Astrocyte (in vitro differentiated cells and primary cell): Measurements from ENCODE around the gene CABCOCO1. TPM values are rescaled to one million over a fixed set of nuclear protein-coding genes. Genes with fewer than 3 reads are reported as not detected.

Source experiments
- DNase-seq: peaks from one replicate; pipeline ENCODE4 v3.0.0-alpha.2; 2010; ENCODE audit warnings: low read depth
- FAIRE-seq: peaks from 2 replicates; lab custom pipeline; 2011; peaks lifted over from hg19 to GRCh38; lab: Jason Lieb, UNC
- H2AFZ ChIP-seq: 2 replicates; pipeline ENCODE4 v1.6.0; 2012; ENCODE audit warnings: low read depth, low read length, inconsistent platforms
- H3K27ac ChIP-seq: 2 replicates; pipeline ENCODE4 v1.5.1; 2011; ENCODE audit warnings: low read depth, low read length, inconsistent platforms
- H3K27me3 ChIP-seq: 2 replicates; pipeline ENCODE4 v1.6.0; 2011; ENCODE audit warnings: low read length, inconsistent platforms; ENCODE audit not compliant: insufficient read depth
- H3K36me3 ChIP-seq: 2 replicates; pipeline ENCODE4 v1.5.1; 2011; ENCODE audit warnings: low read length, inconsistent platforms; ENCODE audit not compliant: insufficient read depth
- H3K4me1 ChIP-seq: 2 replicates; pipeline ENCODE4 v1.5.1; 2011; ENCODE audit warnings: low read length, inconsistent platforms; ENCODE audit not compliant: insufficient read depth
- H3K4me2 ChIP-seq: 2 replicates; pipeline ENCODE4 v1.6.0; 2012; ENCODE audit warnings: low read length, inconsistent platforms
- H3K4me3 ChIP-seq: 2 replicates; pipeline ENCODE4 v1.5.1; 2011; ENCODE audit warnings: low read depth, mild to moderate bottlenecking, low read length, inconsistent platforms; ENCODE audit not compliant: insufficient read depth
- H3K79me2 ChIP-seq: 2 replicates; pipeline ENCODE4 v1.6.0; 2012; ENCODE audit warnings: mild to moderate bottlenecking, low read length, inconsistent platforms; ENCODE audit not compliant: insufficient read depth
- H3K9ac ChIP-seq: 2 replicates; pipeline ENCODE4 v1.6.0; 2012; ENCODE audit warnings: mild to moderate bottlenecking, low read length, inconsistent platforms
- H3K9me3 ChIP-seq: 2 replicates; pipeline ENCODE4 v1.5.1; 2012; ENCODE audit warnings: low read depth, mild to moderate bottlenecking, low read length, inconsistent platforms; ENCODE audit not compliant: insufficient read depth
- H4K20me1 ChIP-seq: 2 replicates; pipeline ENCODE4 v1.6.0; 2012; ENCODE audit warnings: low read length, inconsistent platforms; ENCODE audit not compliant: insufficient read depth
- H3K27ac Mint-ChIP-seq: one replicate; pipeline ENCODE4 v1.8.0; 2021; ENCODE audit warnings: mild to moderate bottlenecking, mixed read lengths; ENCODE audit not compliant: unreplicated experiment
- H3K27me3 Mint-ChIP-seq: one replicate; pipeline ENCODE4 v1.8.0; 2021; ENCODE audit warnings: low read depth, mixed read lengths; ENCODE audit not compliant: unreplicated experiment
- H3K36me3 Mint-ChIP-seq: one replicate; pipeline ENCODE4 v1.8.0; 2021; ENCODE audit warnings: low read depth, mixed read lengths; ENCODE audit not compliant: unreplicated experiment
- H3K4me1 Mint-ChIP-seq: one replicate; pipeline ENCODE4 v1.8.0; 2021; ENCODE audit warnings: low read depth, mixed read lengths; ENCODE audit not compliant: unreplicated experiment
- H3K4me3 Mint-ChIP-seq: one replicate; pipeline ENCODE4 v1.8.0; 2021; ENCODE audit warnings: mild to moderate bottlenecking, moderate library complexity, mixed read lengths; ENCODE audit not compliant: unreplicated experiment
- H3K9me3 Mint-ChIP-seq: one replicate; pipeline ENCODE4 v1.8.0; 2021; ENCODE audit warnings: mild to moderate bottlenecking, mixed read lengths; ENCODE audit not compliant: unreplicated experiment
- CTCF ChIP-seq: IDR thresholded peaks from 2 replicates; pipeline ENCODE4 v1.5.1; 2011; ENCODE audit warnings: low read depth, mild to moderate bottlenecking, inconsistent platforms, low read length, moderate library complexity; ENCODE audit not compliant: insufficient read depth
- EZH2 ChIP-seq: IDR thresholded peaks from 2 replicates; pipeline ENCODE4 v1.6.1; 2012; ENCODE audit warnings: mild to moderate bottlenecking, low read length, inconsistent platforms; ENCODE audit not compliant: insufficient read depth
- total RNA-seq: library from RNA; stranded (reverse); gene quantifications from 2 replicates; pipeline ENCODE4 v1.2.1, GENCODE V29; 2021

The CABCOCO1 gene
- total RNA-seq, 1 donor from 2014 or later = 0.23 TPM

- Histone ChIP-seq H3K27me3 (no peaks in the 10 kb centered on the region), H3K4me1 (peaks cover 11% of the 10 kb centered on the region), H3K9me3 (no peaks in the 10 kb centered on the region), H3K4me3 (no peak overlapping the region), H3K27ac (no peak overlapping the region), H3K4me2 (no peak overlapping the region), H3K9ac (no peak overlapping the region), H3K36me3 (no peaks in the 10 kb centered on the region), H2AFZ (no peak overlapping the region), H4K20me1 (no peaks in the 10 kb centered on the region), H3K79me2 (no peaks in the 10 kb centered on the region)
- Mint-ChIP-seq H3K4me3 (no peak overlapping the region), H3K4me1 (peaks cover 8% of the 10 kb centered on the region), H3K36me3 (no peaks in the 10 kb centered on the region), H3K9me3 (no peaks in the 10 kb centered on the region), H3K27ac (no peak overlapping the region), H3K27me3 (no peaks in the 10 kb centered on the region)
- FAIRE-seq = no peak
- no peak for DNase-seq
- TF ChIP-seq EZH2 (no peak), CTCF (no peak)
Measured at GRCh38 chr10:61620506-61620905, 42.2 kb upstream of the CABCOCO1 start.

- peak overlapping the region; percentile 24 for H3K9ac ChIP-seq
- no peaks in the 10 kb centered on the region for H3K36me3 ChIP-seq
- Mint-ChIP-seq H3K4me3 (no peak overlapping the region), H3K4me1 (peaks cover 8% of the 10 kb centered on the region), H3K27me3 (no peaks in the 10 kb centered on the region), H3K27ac (no peak overlapping the region), H3K9me3 (no peaks in the 10 kb centered on the region), H3K36me3 (no peaks in the 10 kb centered on the region)
- no peaks in the 10 kb centered on the region for H3K79me2 ChIP-seq
- FAIRE-seq (no peak), DNase-seq (no peak)
- peak overlapping the region; percentile 65 for H2AFZ ChIP-seq
- no peaks in the 10 kb centered on the region for H3K27me3 ChIP-seq
- H3K4me2 ChIP-seq = peak overlapping the region; percentile 69
- no peak for TF ChIP-seq EZH2
- TF ChIP-seq CTCF = no peak
- no peak overlapping the region for H3K27ac ChIP-seq
- peak overlapping the region; percentile 12 for H3K4me3 ChIP-seq
- H3K4me1 ChIP-seq = peaks cover 11% of the 10 kb centered on the region
- H4K20me1 ChIP-seq = no peaks in the 10 kb centered on the region
- H3K9me3 ChIP-seq = no peaks in the 10 kb centered on the region
Measured at GRCh38 chr10:61621605-61622051, 41.1 kb upstream of the CABCOCO1 start.

- Mint-ChIP-seq H3K9me3 (no peaks in the 10 kb centered on the region), H3K4me3 (no peak overlapping the region), H3K36me3 (no peaks in the 10 kb centered on the region), H3K27me3 (no peaks in the 10 kb centered on the region), H3K4me1 (peaks cover 14% of the 10 kb centered on the region), H3K27ac (no peak overlapping the region)
- Histone ChIP-seq H3K27ac (no peak overlapping the region), H3K27me3 (no peaks in the 10 kb centered on the region), H3K4me1 (peaks cover 20% of the 10 kb centered on the region), H3K4me3 (no peak overlapping the region), H3K9me3 (no peaks in the 10 kb centered on the region), H3K9ac (no peak overlapping the region), H2AFZ (peak overlapping the region; percentile 76), H3K79me2 (no peaks in the 10 kb centered on the region), H3K4me2 (peak overlapping the region; percentile 39), H4K20me1 (no peaks in the 10 kb centered on the region), H3K36me3 (no peaks in the 10 kb centered on the region)
- peak; percentile 17 for DNase-seq
- FAIRE-seq = no peak
- TF ChIP-seq CTCF (no peak), EZH2 (no peak)
Measured at GRCh38 chr10:61623161-61623560, 39.6 kb upstream of the CABCOCO1 start.
